ENCODE data around the gene HSD3B2. TPM values are rescaled to one million over a fixed set of nuclear protein-coding genes. Genes with fewer than 3 reads are reported as not detected.

The HSD3B2 gene
- polyA plus RNA-seq (2011; rRNA removed) (not detected in 2 replicates), polyA minus RNA-seq (2011; rRNA and poly(A)+ RNA removed) (not detected in 2 replicates)

GRCh38 chr1:119414950-119415349, at the start of gene HSD3B2:
Gene HSD3B2, plus strand, starts transcription at chr1:119415150. Its CDS starts 270 bp downstream, at chr1:119415420.
- Histone ChIP-seq H3K4me3 (ENCODE audit: low read depth, low read length) (no peak within 1 kb of the TSS), H3K27me3 (ENCODE audit: control insufficient read depth, insufficient read depth, low read length) (no peaks in the 10 kb centered on the region), H3K27ac (ENCODE audit: low read depth, low read length) (no peak within 1 kb of the TSS), H3K9me3 (ENCODE audit: control insufficient read depth, insufficient read depth, low read length) (no peaks in the 10 kb centered on the region)
- no peak for DNase-seq (ENCODE audit: low read depth, low spot score)
- no peak for TF ChIP-seq CTCF (IDR thresholded peaks at IDR 0.05; ENCODE audit: low read depth, low read length)
- ChIA-PET CTCF (no interaction called here), POLR2A (no interaction called here)

- CTCF ChIA-PET: interaction anchor here (1.1 to 4.9 kb wide), 4 partner anchors 92 to 1385 kb away, joined by 3 to 61 read pairs (median 3); no protein-coding TSS in a partner anchor
- Histone ChIP-seq H3K4me3 (ENCODE audit: low read depth, low read length) (no peak overlapping the region), H3K9me3 (ENCODE audit: control insufficient read depth, insufficient read depth, low read length) (no peaks in the 10 kb centered on the region), H3K27ac (ENCODE audit: low read depth, low read length) (no peak overlapping the region), H3K27me3 (ENCODE audit: control insufficient read depth, insufficient read depth, low read length) (peaks cover 5% of the 10 kb centered on the region)
- no peak for DNase-seq (ENCODE audit: low read depth, low spot score)
- POLR2A ChIA-PET: no interaction called here
- TF ChIP-seq CTCF (IDR thresholded peaks at IDR 0.05; ENCODE audit: low read depth, low read length): no peak
These were observed 48.5 kb upstream of the HSD3B2 start for GRCh38 chr1:119366424-119366823.

GRCh38 chr1:119367432-119368124, 47.4 kb upstream of the HSD3B2 start:
- H3K4me3 ChIP-seq (ENCODE audit: low read depth, low read length): no peak overlapping the region
- POLR2A ChIA-PET: no interaction called here
- TF ChIP-seq CTCF (IDR thresholded peaks at IDR 0.05; ENCODE audit: low read depth, low read length): peak; percentile 99
- H3K27ac ChIP-seq (ENCODE audit: low read depth, low read length): no peak overlapping the region
- peaks cover 5% of the 10 kb centered on the region for H3K27me3 ChIP-seq (ENCODE audit: control insufficient read depth, insufficient read depth, low read length)
- CTCF ChIA-PET: interaction anchor here (0.6 to 4.9 kb wide), 15 partner anchors 13 to 1830 kb away, joined by 3 to 61 read pairs (median 3); partner anchors contain the start of gene GDAP2
- no peaks in the 10 kb centered on the region for H3K9me3 ChIP-seq (ENCODE audit: control insufficient read depth, insufficient read depth, low read length)
- DNase-seq (ENCODE audit: low read depth, low spot score): peak; percentile 3

GRCh38 chr1:119368554-119368953, 46.4 kb upstream of the HSD3B2 start, which contains the start of gene HAO2:
Gene HAO2, plus strand, starts transcription at chr1:119368785. Its CDS starts 12,301 bp downstream, at chr1:119381086.
- Histone ChIP-seq H3K27ac (ENCODE audit: low read depth, low read length) (no peak within 1 kb of the TSS), H3K27me3 (ENCODE audit: control insufficient read depth, insufficient read depth, low read length) (peaks cover 5% of the 10 kb centered on the region), H3K4me3 (ENCODE audit: low read depth, low read length) (no peak within 1 kb of the TSS), H3K9me3 (ENCODE audit: control insufficient read depth, insufficient read depth, low read length) (no peaks in the 10 kb centered on the region)
- no peak for TF ChIP-seq CTCF (IDR thresholded peaks at IDR 0.05; ENCODE audit: low read depth, low read length)
- ChIA-PET CTCF (interaction anchor here (2.0 to 4.9 kb wide), 3 partner anchors 12 to 1217 kb away, joined by 5 to 61 read pairs (median 7); no protein-coding TSS in a partner anchor), POLR2A (no interaction called here)
- DNase-seq (ENCODE audit: low read depth, low spot score): no peak

GRCh38 chr1:119370748-119371147, 44.2 kb upstream of the HSD3B2 start:
- no peak for TF ChIP-seq CTCF (IDR thresholded peaks at IDR 0.05; ENCODE audit: low read depth, low read length)
- ChIA-PET CTCF (interaction anchor here (2.0 to 4.9 kb wide), 2 partner anchors 10 to 96 kb away, joined by 5 to 61 read pairs; no protein-coding TSS in a partner anchor), POLR2A (no interaction called here)
- DNase-seq (ENCODE audit: low read depth, low spot score): no peak
- Histone ChIP-seq H3K27me3 (ENCODE audit: control insufficient read depth, insufficient read depth, low read length) (no peaks in the 10 kb centered on the region), H3K27ac (ENCODE audit: low read depth, low read length) (no peak overlapping the region), H3K4me3 (ENCODE audit: low read depth, low read length) (no peak overlapping the region), H3K9me3 (ENCODE audit: control insufficient read depth, insufficient read depth, low read length) (no peaks in the 10 kb centered on the region)
